BE2C (cell line): ENCODE results near the gene INSIG1.

Experiments
- DNase-seq: peaks from one replicate; pipeline ENCODE4 v3.0.0-alpha.2; 2020
- H3K27me3 ChIP-seq: fragments of 250-450 bp; sonication (Bioruptor Pico); 2 replicates; pipeline ENCODE4 v1.5.1; 2020; ENCODE audit warnings: mild to moderate bottlenecking
- H3K36me3 ChIP-seq: fragments of 250-450 bp; sonication (Bioruptor Pico); 2 replicates; pipeline ENCODE4 v1.5.1; 2020; ENCODE audit warnings: mild to moderate bottlenecking
- H3K4me1 ChIP-seq: fragments of 250-450 bp; sonication (Bioruptor Pico); 2 replicates; pipeline ENCODE4 v1.5.1; 2020
- H3K4me3 ChIP-seq: 2 replicates; pipeline ENCODE4 v1.5.1; 2011; ENCODE audit warnings: low read depth, low read length
- H3K9me3 ChIP-seq: fragments of 250-450 bp; sonication (Bioruptor Pico); 2 replicates; pipeline ENCODE4 v1.5.1; 2020
- CTCF ChIP-seq: IDR thresholded peaks from 2 replicates; pipeline ENCODE4 v1.5.1; 2012; ENCODE audit warnings: mild to moderate bottlenecking, low read depth, low read length

The INSIG1 gene

DNA sequence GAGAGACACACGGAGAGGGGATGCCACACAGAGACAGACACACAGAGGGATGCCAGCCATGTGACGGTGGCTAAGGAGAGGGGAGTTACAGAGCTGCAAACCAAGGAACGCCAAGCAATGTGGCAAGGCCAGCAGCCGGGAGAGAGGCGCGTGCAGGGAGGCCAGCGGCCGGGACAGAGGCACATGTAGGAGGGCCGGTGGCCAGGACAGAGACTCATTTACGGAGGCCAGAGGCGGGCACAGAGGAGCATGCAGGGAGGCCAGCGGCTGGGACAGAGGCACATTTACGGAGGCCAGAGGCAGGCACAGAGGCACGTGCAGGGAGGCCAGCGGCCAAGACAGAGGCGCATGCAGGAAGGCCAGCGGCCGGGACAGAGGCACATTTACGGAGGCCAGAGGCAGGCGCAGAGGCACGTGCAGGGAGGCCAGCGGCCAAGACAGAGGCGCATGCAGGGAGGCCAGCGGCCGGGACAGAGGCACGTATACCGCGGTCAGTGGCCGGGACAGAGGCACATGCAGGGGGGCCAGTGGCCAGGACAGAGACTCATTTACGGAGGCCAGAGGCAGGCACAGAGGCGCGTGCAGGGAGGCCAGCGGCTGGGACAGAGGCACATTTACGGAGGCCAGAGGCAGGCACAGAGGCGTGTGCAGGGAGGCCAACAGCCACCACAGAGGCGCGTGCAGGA is 40.4 kb downstream of the INSIG1 start:
- DNase-seq: no peak
- Histone ChIP-seq H3K4me1 (no peaks in the 10 kb centered on the region), H3K27me3 (peaks cover 8% of the 10 kb centered on the region), H3K9me3 (no peaks in the 10 kb centered on the region), H3K36me3 (no peaks in the 10 kb centered on the region), H3K4me3 (no peak overlapping the region)
- no peak for TF ChIP-seq CTCF

DNA sequence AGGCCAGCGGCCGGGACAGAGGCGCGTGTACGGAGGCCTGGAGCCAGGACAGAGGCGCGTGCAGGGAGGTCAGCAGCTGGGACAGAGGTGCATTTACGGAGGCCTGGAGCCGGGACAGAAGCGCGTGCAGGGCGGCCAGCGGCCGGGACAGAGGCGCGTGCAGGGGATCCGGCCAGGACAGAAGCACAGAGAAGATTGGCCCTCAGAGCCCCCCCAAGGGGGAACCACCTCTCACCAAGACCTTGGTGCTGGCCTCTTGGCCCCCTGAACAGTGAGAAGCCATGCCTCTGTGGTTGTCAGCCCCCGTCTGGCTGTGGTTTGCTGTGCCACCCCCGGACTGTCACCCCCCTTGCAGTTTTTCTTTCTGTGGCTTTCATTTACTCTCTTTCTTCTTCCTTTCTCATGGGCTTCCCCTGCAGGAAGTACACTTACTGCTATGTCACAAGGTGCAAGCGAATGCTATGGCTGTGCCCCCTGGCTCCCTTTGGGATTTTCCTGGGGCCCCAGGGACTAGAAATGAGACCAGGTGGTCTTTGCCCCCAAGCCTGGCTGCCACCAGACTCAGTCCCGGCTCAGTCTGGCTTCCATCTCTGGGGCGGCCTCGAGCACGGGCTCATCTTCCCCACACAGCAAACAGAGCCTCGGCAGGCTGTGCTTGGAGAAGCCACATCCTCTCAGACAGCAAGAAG is 41.1 kb downstream of the INSIG1 start:
- no peak for TF ChIP-seq CTCF
- peaks cover 1% of the 10 kb centered on the region for H3K27me3 ChIP-seq
- no peak overlapping the region for H3K4me3 ChIP-seq
- H3K9me3 ChIP-seq: no peaks in the 10 kb centered on the region
- DNase-seq: no peak
- no peaks in the 10 kb centered on the region for H3K4me1 ChIP-seq
- no peaks in the 10 kb centered on the region for H3K36me3 ChIP-seq

- Histone ChIP-seq H3K27me3 (no peaks in the 10 kb centered on the region; the same call in 1 of the 2 replicates), H3K9me3 (no peaks in the 10 kb centered on the region), H3K36me3 (no peaks in the 10 kb centered on the region), H3K4me3 (no peak overlapping the region), H3K4me1 (no peaks in the 10 kb centered on the region)
- DNase-seq: no peak
- TF ChIP-seq CTCF: no peak
Measured at GRCh38 chr7:155339474-155339873, 41.8 kb downstream of the INSIG1 start.

DNA sequence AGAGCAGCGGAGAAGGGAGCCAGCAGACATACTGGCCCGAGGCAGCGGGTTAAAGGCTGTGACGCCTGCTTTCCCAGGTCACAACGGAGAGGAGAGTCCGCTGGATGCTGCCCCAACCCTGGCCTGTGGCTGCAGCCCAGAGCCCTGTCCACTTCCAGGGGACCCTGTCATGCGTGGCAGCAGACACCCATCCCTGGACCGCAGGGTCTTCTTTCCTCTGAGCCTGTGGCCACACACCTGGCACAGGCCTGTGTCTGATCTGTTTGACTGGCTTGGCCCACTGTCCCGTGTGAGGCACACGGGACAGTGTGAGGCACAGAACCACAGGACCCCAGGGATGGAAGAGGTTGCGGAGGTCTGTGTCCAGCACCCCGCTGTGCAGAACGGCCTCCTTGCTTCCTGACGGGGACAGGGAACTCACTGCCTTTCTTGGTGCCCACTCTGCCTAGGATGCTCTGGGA is 42.4 kb downstream of the INSIG1 start:
- Histone ChIP-seq H3K27me3 (no peaks in the 10 kb centered on the region; the same call in 1 of the 2 replicates), H3K9me3 (no peaks in the 10 kb centered on the region), H3K36me3 (no peaks in the 10 kb centered on the region), H3K4me1 (no peaks in the 10 kb centered on the region), H3K4me3 (no peak overlapping the region)
- no peak for TF ChIP-seq CTCF
- no peak for DNase-seq

GRCh38 chr7:155340721-155341120 is 43.0 kb downstream of the INSIG1 start:
- Histone ChIP-seq H3K36me3 (no peaks in the 10 kb centered on the region), H3K9me3 (no peaks in the 10 kb centered on the region), H3K4me3 (no peak overlapping the region), H3K4me1 (no peaks in the 10 kb centered on the region), H3K27me3 (no peaks in the 10 kb centered on the region; the same call in 1 of the 2 replicates)
- no peak for TF ChIP-seq CTCF
- no peak for DNase-seq

DNA sequence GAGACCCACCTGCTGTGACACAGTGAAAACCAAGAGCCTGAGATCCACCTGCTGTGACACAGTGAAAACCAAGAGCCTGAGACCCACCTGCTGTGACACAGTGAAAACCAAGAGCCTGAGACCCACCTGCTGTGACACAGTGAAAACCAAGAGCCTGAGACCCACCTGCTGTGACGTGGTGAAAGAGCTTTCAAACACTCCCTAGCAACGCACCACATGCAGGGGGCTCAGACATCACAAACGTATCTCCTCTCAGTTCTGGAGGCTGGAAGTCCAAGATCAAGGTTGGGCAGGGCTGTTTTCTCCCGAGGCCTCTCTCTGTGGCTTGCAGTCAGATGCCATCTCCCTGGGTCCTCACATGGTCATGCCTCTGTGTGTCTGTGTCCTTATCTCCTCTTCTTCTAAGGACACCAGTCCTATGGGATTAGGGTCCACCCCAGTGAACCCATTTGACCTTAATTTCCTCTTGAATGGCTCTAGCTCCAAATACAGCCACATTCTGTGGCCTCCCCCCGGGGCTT is 43.8 kb downstream of the INSIG1 start:
- Histone ChIP-seq H3K4me3 (no peak overlapping the region), H3K27me3 (no peaks in the 10 kb centered on the region; the same call in 1 of the 2 replicates)
- no peak for DNase-seq

More for the DNA sequence above, 43.8 kb downstream of the INSIG1 start:
- H3K4me1 ChIP-seq: no peaks in the 10 kb centered on the region
- H3K36me3 ChIP-seq: no peaks in the 10 kb centered on the region
- no peak for TF ChIP-seq CTCF
- H3K9me3 ChIP-seq: no peaks in the 10 kb centered on the region
